CD4-positive, alpha-beta T cell (primary cell): ENCODE results near the gene PTPRD. TPM values are rescaled to one million over a fixed set of nuclear protein-coding genes. Genes with fewer than 3 reads are reported as not detected.

Experiments
- ATAC-seq: fragments of 200-7000 bp; cut with Tn5 transposase; one replicate; pipeline ENCODE4 v1.10.0; 2022; ENCODE audit warnings: mild to moderate bottlenecking; ENCODE audit not compliant: poor library complexity
- CTCF ChIA-PET: fragments of 350-600 bp; sonication (Branson Sonifier 250); formaldehyde crosslinking; loops from one replicate; lab custom pipeline; 2021; ENCODE audit warnings: antibody characterized with exemption, inconsistent platforms; lab: Charles Lee
- POLR2A ChIA-PET: fragments of 350-600 bp; sonication (Branson Sonifier 250); formaldehyde crosslinking; loops from one replicate; lab custom pipeline; 2021; ENCODE audit warnings: antibody characterized with exemption, inconsistent platforms; lab: Charles Lee
- DNase-seq, 14 experiments: peaks; one replicate each; pipeline ENCODE4 v3.0.0-alpha.2; 2013 to 2020; ENCODE audit warnings: mixed read lengths in 2 of 14
- H3K27ac ChIP-seq, 2 donors: one replicate each; pipeline versions ENCODE4 v1.5.1 to v1.7.0; 2013; ENCODE audit warnings: low read length in 2 of 2, low read depth in 1 of 2, mild to moderate bottlenecking in 1 of 2
- H3K27me3 ChIP-seq, 2 experiments: 1 replicate in 1 of 2; 2 replicates in 1 of 2; pipeline versions ENCODE4 v1.6.1 to v1.7.0; 2013; ENCODE audit warnings: low read length in 2 of 2, control low read depth in 1 of 2, mild to moderate bottlenecking in 1 of 2, moderate library complexity in 1 of 2; ENCODE audit not compliant: insufficient read depth in 2 of 2, control insufficient read depth in 1 of 2
- H3K36me3 ChIP-seq: one replicate; pipeline ENCODE4 v1.6.1; 2013; ENCODE audit warnings: low read length, control low read depth; ENCODE audit not compliant: insufficient read depth
- H3K4me1 ChIP-seq: one replicate; pipeline ENCODE4 v1.6.1; 2013; ENCODE audit warnings: low read length, control low read depth; ENCODE audit not compliant: insufficient read depth
- H3K4me3 ChIP-seq: one replicate; pipeline ENCODE4 v1.5.1; 2013; ENCODE audit warnings: mild to moderate bottlenecking, low read length, moderate library complexity
- H3K9me3 ChIP-seq, 2 experiments: 1 replicate in 1 of 2; 2 replicates in 1 of 2; pipeline versions ENCODE4 v1.6.1 to v1.7.0; 2013; ENCODE audit warnings: low read length in 2 of 2, mild to moderate bottlenecking in 2 of 2, control low read depth in 1 of 2, moderate library complexity in 1 of 2; ENCODE audit not compliant: control insufficient read depth in 1 of 2, insufficient read depth in 1 of 2
- H3K27ac Mint-ChIP-seq: one replicate; pipeline ENCODE4 v1.8.0; 2020; ENCODE audit warnings: mixed read lengths
- H3K27me3 Mint-ChIP-seq: one replicate; pipeline ENCODE4 v1.8.0; 2021; ENCODE audit warnings: mixed read lengths
- H3K36me3 Mint-ChIP-seq: one replicate; pipeline ENCODE4 v1.8.0; 2021; ENCODE audit warnings: low read depth, mixed read lengths
- H3K4me1 Mint-ChIP-seq: one replicate; pipeline ENCODE4 v1.8.0; 2021; ENCODE audit warnings: low read depth, mixed read lengths
- H3K4me3 Mint-ChIP-seq: one replicate; pipeline ENCODE4 v1.8.0; 2020; ENCODE audit warnings: mild to moderate bottlenecking, mixed read lengths
- H3K9me3 Mint-ChIP-seq: one replicate; pipeline ENCODE4 v1.8.0; 2020; ENCODE audit warnings: mixed read lengths
- CTCF ChIP-seq: fragments of 200-600 bp; IDR thresholded peaks from one replicate; pipeline ENCODE4 v1.8.0; 2022; ENCODE audit warnings: antibody characterized with exemption, mild to moderate bottlenecking
- intact Hi-C, 2 experiments: fragments of 100-400 bp; cut with DNase I in 1 of 2; cut with micrococcal nuclease in 1 of 2; formaldehyde crosslinking; loops; one replicate each; pipeline versions ENCODE4 v1.15.1 to v1.9.0; 2023 to 2025; cut with DNase I, micrococcal nuclease
- total RNA-seq, 174 experiments: library from RNA in 2 of 174; stranded (reverse) in 2 of 174; gene quantifications; one replicate each; pipeline ENCODE4 v1.2.3 and lab custom pipeline; 2021 to 2026

Gene PTPRD
- total RNA-seq, 2 experiments from 2014 or later, result not detected

GRCh38 chr9:8268881-8269280 is 2343.9 kb downstream of the PTPRD start:
- ATAC-seq, result no peak
- POLR2A ChIA-PET, result no interaction called here

DNA sequence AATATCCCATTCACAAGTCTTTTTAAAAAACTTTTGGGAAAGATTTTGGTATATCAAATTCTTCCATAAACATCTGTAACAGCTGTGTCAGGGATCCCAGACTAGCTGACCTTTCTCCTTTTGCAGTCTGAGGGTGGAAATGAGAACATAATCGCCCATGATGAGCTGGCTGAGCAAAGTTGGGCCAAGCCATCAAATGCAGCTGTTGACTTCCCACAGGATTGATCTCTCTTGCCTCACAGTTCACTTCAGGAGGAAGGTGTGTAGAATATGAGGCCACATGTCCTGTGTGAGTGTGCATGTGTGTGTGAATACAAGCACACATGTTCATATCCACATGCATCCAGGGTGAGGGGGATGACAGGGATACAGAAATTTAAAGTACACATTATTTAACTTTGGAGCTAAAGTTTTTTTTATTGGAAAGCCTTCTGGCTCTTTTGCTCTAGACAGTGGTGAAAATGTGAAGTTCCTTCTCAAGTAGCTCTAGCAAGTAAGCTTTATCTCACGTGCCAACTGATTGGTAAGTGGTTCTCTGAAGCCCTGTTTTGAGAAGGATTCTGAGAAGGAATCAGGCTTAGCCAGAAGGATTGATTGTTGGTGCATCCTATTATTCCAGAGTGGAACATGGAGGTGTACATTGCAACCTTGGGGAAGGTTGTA is 2344.5 kb downstream of the PTPRD start:
- ATAC-seq (no peak), DNase-seq (no peak)
- intact Hi-C loops, result no loop called here
- no peak overlapping the region for H3K4me3 Mint-ChIP-seq
- Histone ChIP-seq H3K36me3 (no peaks in the 10 kb centered on the region), H3K27me3 (no peaks in the 10 kb centered on the region), H3K27ac (no peak overlapping the region), H3K4me3 (no peak overlapping the region), H3K9me3 (no peaks in the 10 kb centered on the region), H3K4me1 (no peaks in the 10 kb centered on the region)
- no peaks in the 10 kb centered on the region for H3K9me3 Mint-ChIP-seq
- POLR2A ChIA-PET, result no interaction called here
- H3K36me3 Mint-ChIP-seq, result no peaks in the 10 kb centered on the region
- CTCF ChIA-PET, result no interaction called here
- no peak overlapping the region for H3K27ac Mint-ChIP-seq
- no peak for TF ChIP-seq CTCF
- H3K27me3 Mint-ChIP-seq, result no peaks in the 10 kb centered on the region
- H3K4me1 Mint-ChIP-seq, result no peaks in the 10 kb centered on the region

More at GRCh38 chr9:8268881-8269280, 2343.9 kb downstream of the PTPRD start:
- H3K4me3 ChIP-seq, result no peak overlapping the region
- H3K4me1 ChIP-seq, result no peaks in the 10 kb centered on the region
- no peak overlapping the region for H3K27ac ChIP-seq
- DNase-seq, result no peak
- no peaks in the 10 kb centered on the region for H3K27me3 ChIP-seq
- no peaks in the 10 kb centered on the region for H3K36me3 ChIP-seq
- no peak for TF ChIP-seq CTCF
- CTCF ChIA-PET, result no interaction called here
- no peaks in the 10 kb centered on the region for H3K27me3 Mint-ChIP-seq
- H3K4me3 Mint-ChIP-seq, result no peak overlapping the region
- intact Hi-C loops, result no loop called here
- H3K36me3 Mint-ChIP-seq, result no peaks in the 10 kb centered on the region
- H3K9me3 ChIP-seq, result no peaks in the 10 kb centered on the region
- no peaks in the 10 kb centered on the region for H3K9me3 Mint-ChIP-seq
- no peaks in the 10 kb centered on the region for H3K4me1 Mint-ChIP-seq
- H3K27ac Mint-ChIP-seq, result no peak overlapping the region

GRCh38 chr9:8267636-8268035 is 2345.2 kb downstream of the PTPRD start:
- ChIA-PET CTCF (no interaction called here), POLR2A (no interaction called here)
- Histone ChIP-seq H3K27ac (no peak overlapping the region), H3K4me3 (no peak overlapping the region), H3K9me3 (no peaks in the 10 kb centered on the region), H3K4me1 (no peaks in the 10 kb centered on the region), H3K27me3 (no peaks in the 10 kb centered on the region), H3K36me3 (no peaks in the 10 kb centered on the region)
- Mint-ChIP-seq H3K36me3 (no peaks in the 10 kb centered on the region), H3K27ac (no peak overlapping the region), H3K4me1 (no peaks in the 10 kb centered on the region), H3K9me3 (no peaks in the 10 kb centered on the region), H3K4me3 (no peak overlapping the region), H3K27me3 (no peaks in the 10 kb centered on the region)
- TF ChIP-seq CTCF, result no peak
- intact Hi-C loops, result no loop called here
- no peak for ATAC-seq
- DNase-seq, result no peak
